B cell (primary cell): ENCODE measurements around the gene COX6B1. TPM values are rescaled to one million over a fixed set of nuclear protein-coding genes. Genes with fewer than 3 reads are reported as not detected.

Source experiments
- ATAC-seq: fragments of 200-7000 bp; cut with Tn5 transposase; one replicate; pipeline ENCODE4 v1.10.0; 2021; ENCODE audit warnings: low read depth, mild to moderate bottlenecking, moderate number of reproducible peaks, moderate library complexity
- CTCF ChIA-PET: fragments of 350-600 bp; sonication (Branson Sonifier 250); formaldehyde crosslinking; loops from one replicate; lab custom pipeline; 2021; ENCODE audit warnings: antibody characterized with exemption, inconsistent platforms; lab: Charles Lee
- POLR2A ChIA-PET: fragments of 350-600 bp; sonication (Branson Sonifier 250); formaldehyde crosslinking; loops from one replicate; lab custom pipeline; 2021; ENCODE audit warnings: antibody characterized with exemption; lab: Charles Lee
- DNase-seq: peaks from one replicate; pipeline ENCODE4 v3.0.0; 2013
- H2AFZ ChIP-seq: 2 replicates; pipeline ENCODE4 v1.6.1; 2012; ENCODE audit warnings: mild to moderate bottlenecking, low read depth, low read length; ENCODE audit not compliant: insufficient read depth, poor library complexity, severe bottlenecking
- H3K27ac ChIP-seq, 2 donors: 1 replicate in 1 of 2; 2 replicates in 1 of 2; pipeline ENCODE4 v1.5.1; 2012 to 2013; ENCODE audit warnings: low read length in 2 of 2, mild to moderate bottlenecking in 2 of 2, moderate library complexity in 1 of 2
- H3K27me3 ChIP-seq, 4 experiments: fragments of 200-600 bp in 1 of 4; sonication (generic) in 1 of 4; replicated peaks in 1 of 4; 1 replicate in 2 of 4; 2 replicates in 2 of 4; pipeline versions ENCODE4 v1.6.1 to v1.7.0; 2013 to 2016; ENCODE audit warnings: low read length in 3 of 4, mild to moderate bottlenecking in 2 of 4, mixed read lengths in 1 of 4, moderate library complexity in 1 of 4; ENCODE audit not compliant: insufficient read depth in 4 of 4, control insufficient read depth in 3 of 4; ENCODE audit errors: control extremely low read depth in 1 of 4
- H3K36me3 ChIP-seq, 2 experiments: replicated peaks in 1 of 2; 1 replicate in 1 of 2; 2 replicates in 1 of 2; pipeline versions ENCODE4 v1.6.1 to v1.7.1; 2013; ENCODE audit warnings: low read length in 1 of 2; ENCODE audit not compliant: insufficient read depth in 2 of 2, control insufficient read depth in 1 of 2; ENCODE audit errors: control extremely low read depth in 1 of 2, extremely low read depth in 1 of 2
- H3K4me1 ChIP-seq, 2 donors: fragments of 200-600 bp in 1 of 2; sonication (generic) in 1 of 2; 1 replicate in 1 of 2; 2 replicates in 1 of 2; pipeline versions ENCODE4 v1.5.1 to v1.6.1; 2013 to 2017; ENCODE audit warnings: low read length in 2 of 2; ENCODE audit not compliant: control insufficient read depth in 2 of 2, insufficient read depth in 2 of 2
- H3K4me2 ChIP-seq: replicated peaks from 2 replicates; pipeline ENCODE3; 2012; ENCODE audit warnings: mild to moderate bottlenecking, low read depth, low read length; ENCODE audit not compliant: poor library complexity, severe bottlenecking
- H3K4me3 ChIP-seq, 5 experiments: fragments of 200-600 bp in 1 of 5; sonication (generic) in 1 of 5; 1 replicate in 3 of 5; 2 replicates in 2 of 5; pipeline versions ENCODE4 v1.5.1 to v1.7.0; 2011 to 2016; ENCODE audit warnings: low read length in 4 of 5, mild to moderate bottlenecking in 4 of 5, low read depth in 2 of 5, control low read depth in 1 of 5, moderate library complexity in 1 of 5; ENCODE audit not compliant: insufficient read depth in 1 of 5; ENCODE audit errors: control extremely low read depth in 1 of 5, extremely low read depth in 1 of 5
- H3K79me2 ChIP-seq: fragments of 200-600 bp; sonication (generic); one replicate; pipeline ENCODE4 v1.6.0; 2016; ENCODE audit warnings: low read length; ENCODE audit not compliant: control insufficient read depth, insufficient read depth
- H3K9ac ChIP-seq: fragments of 200-600 bp; sonication (generic); 2 replicates; pipeline ENCODE4 v1.6.1; 2017; ENCODE audit warnings: mild to moderate bottlenecking, low read length, moderate library complexity
- H3K9me3 ChIP-seq, 3 donors: one replicate each; pipeline versions ENCODE4 v1.6.1 to v1.7.1; 2013; ENCODE audit warnings: low read length in 2 of 3; ENCODE audit not compliant: control insufficient read depth in 2 of 3, insufficient read depth in 1 of 3; ENCODE audit errors: control extremely low read depth in 1 of 3
- H4K20me1 ChIP-seq: 2 replicates; pipeline ENCODE4 v1.6.0; 2012; ENCODE audit warnings: mild to moderate bottlenecking, low read length; ENCODE audit not compliant: insufficient read depth, control insufficient read depth, poor library complexity, severe bottlenecking
- H3K27ac Mint-ChIP-seq: one replicate; pipeline ENCODE4 v1.8.0; 2021; ENCODE audit warnings: mixed read lengths
- H3K27me3 Mint-ChIP-seq: one replicate; pipeline ENCODE4 v1.8.0; 2021; ENCODE audit warnings: mixed read lengths
- H3K4me1 Mint-ChIP-seq: one replicate; pipeline ENCODE4 v1.8.0; 2021; ENCODE audit warnings: mixed read lengths
- H3K4me3 Mint-ChIP-seq: one replicate; pipeline ENCODE4 v1.8.0; 2021; ENCODE audit warnings: mixed read lengths
- H3K9me3 Mint-ChIP-seq: one replicate; pipeline ENCODE4 v1.8.0; 2022; ENCODE audit warnings: mixed read lengths; ENCODE audit not compliant: insufficient read depth
- EZH2 ChIP-seq: IDR thresholded peaks from 2 replicates; pipeline ENCODE4 v1.6.1; 2012; ENCODE audit warnings: borderline replicate concordance, low read depth, mild to moderate bottlenecking, moderate library complexity, low read length; ENCODE audit not compliant: insufficient read depth, poor library complexity, severe bottlenecking
- WGBS: methylation state at CpG from one replicate; pipeline ENCODE4 v1.1.5; 2013; ENCODE audit warnings: missing lambda C conversion rate; ENCODE audit not compliant: insufficient coverage; 5-methylcytosine and 5-hydroxymethylcytosine counted together
- intact Hi-C: fragments of 100-400 bp; cut with micrococcal nuclease; formaldehyde crosslinking; loops from one replicate; pipeline ENCODE4 v1.10.0; 2022
- polyA plus RNA-seq: library from polyadenylated mRNA; depleted of rRNA; stranded (reverse); fragments of >200 nt; gene quantifications from 2 replicates; pipeline ENCODE4 v1.2.3, GENCODE V29; 2012
- total RNA-seq, 2 donors: library from RNA; stranded (reverse); fragments of 120-200 nt in 1 of 2; gene quantifications; 1 replicate in 1 of 2; 2 replicates in 1 of 2; pipeline versions ENCODE4 v1.2.3 to v1.2.4, GENCODE V29; 2013 to 2022
- TF ChIP-seq, protein P1 (sequence below): fragments of 200-600 bp; IDR thresholded peaks from one replicate; pipeline ENCODE4 v1.8.0; 2022; ENCODE audit warnings: antibody characterized with exemption, mild to moderate bottlenecking

Gene COX6B1
- total and polyA plus RNA-seq, 2 donors (not counting 1 experiment from before 2014, with no cell fraction given) = 215 to 387 TPM

DNA sequence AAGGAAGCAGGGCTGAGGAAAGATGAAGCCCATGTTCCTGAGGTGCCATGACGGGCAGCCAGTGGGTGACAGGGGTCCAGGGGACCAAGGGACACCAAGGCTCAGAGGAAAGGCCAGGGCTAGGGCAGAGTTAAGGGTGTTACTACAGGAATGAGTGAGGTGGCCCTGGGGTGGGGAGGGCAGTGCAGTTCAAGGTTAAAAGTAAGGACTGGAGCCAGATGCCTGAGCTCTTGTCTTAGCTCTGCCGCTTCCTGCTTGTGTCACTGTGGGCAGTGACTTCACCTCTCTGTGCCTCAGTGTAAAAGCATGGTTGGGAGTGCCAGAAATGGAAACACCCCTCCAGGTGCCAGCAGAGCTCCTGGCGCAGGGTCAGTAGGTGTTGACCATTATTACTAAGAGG is 11.5 kb upstream of the COX6B1 start:
- ChIA-PET POLR2A (interaction anchor here (0.6 kb wide), 1 partner anchor 1028 kb away, joined by 3 read pairs; no protein-coding TSS in a partner anchor), CTCF (no interaction called here)
- Mint-ChIP-seq H3K4me3 (no peak overlapping the region), H3K9me3 (no peaks in the 10 kb centered on the region), H3K4me1 (peaks cover 11% of the 10 kb centered on the region), H3K27ac (no peak overlapping the region), H3K27me3 (no peaks in the 10 kb centered on the region)
- no peak for ATAC-seq
- Histone ChIP-seq H2AFZ (no peak overlapping the region), H3K9ac (no peak overlapping the region), H4K20me1 (no peaks in the 10 kb centered on the region), H3K27me3 (no peaks in the 10 kb centered on the region), H3K4me2 (no peak overlapping the region), H3K36me3 (peaks cover 1 to 53% of the 10 kb centered on the region in 2 experiments), H3K27ac (no peak overlapping the region), H3K9me3 (no peaks in the 10 kb centered on the region), H3K4me3 (no peak overlapping the region), H3K79me2 (no peaks in the 10 kb centered on the region), H3K4me1 (peaks cover 4 to 6% of the 10 kb centered on the region in 2 donors)
- no peak for TF ChIP-seq EZH2
- no peak for DNase-seq
- WGBS = 100% methylated on average over 3 of the region's 3 CpGs
- intact Hi-C loops = no loop called here

DNA sequence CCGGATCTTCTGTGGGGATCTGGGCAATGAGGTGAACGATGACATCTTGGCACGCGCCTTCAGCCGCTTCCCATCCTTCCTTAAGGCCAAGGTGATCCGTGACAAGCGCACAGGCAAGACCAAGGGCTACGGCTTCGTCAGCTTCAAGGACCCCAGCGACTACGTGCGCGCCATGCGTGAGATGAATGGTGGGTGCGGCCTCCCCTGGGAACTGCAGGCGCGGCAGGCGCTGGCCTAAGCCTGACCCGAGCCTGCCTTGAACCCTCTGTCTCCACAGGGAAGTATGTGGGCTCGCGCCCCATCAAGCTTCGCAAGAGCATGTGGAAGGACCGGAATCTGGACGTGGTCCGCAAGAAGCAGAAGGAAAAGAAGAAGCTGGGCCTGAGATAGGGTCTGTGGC is 11.0 kb upstream of the COX6B1 start:
- Mint-ChIP-seq H3K9me3 (no peaks in the 10 kb centered on the region), H3K27ac (no peak overlapping the region), H3K27me3 (no peaks in the 10 kb centered on the region), H3K4me1 (peaks cover 8% of the 10 kb centered on the region), H3K4me3 (no peak overlapping the region)
- TF ChIP-seq, protein P1, sequence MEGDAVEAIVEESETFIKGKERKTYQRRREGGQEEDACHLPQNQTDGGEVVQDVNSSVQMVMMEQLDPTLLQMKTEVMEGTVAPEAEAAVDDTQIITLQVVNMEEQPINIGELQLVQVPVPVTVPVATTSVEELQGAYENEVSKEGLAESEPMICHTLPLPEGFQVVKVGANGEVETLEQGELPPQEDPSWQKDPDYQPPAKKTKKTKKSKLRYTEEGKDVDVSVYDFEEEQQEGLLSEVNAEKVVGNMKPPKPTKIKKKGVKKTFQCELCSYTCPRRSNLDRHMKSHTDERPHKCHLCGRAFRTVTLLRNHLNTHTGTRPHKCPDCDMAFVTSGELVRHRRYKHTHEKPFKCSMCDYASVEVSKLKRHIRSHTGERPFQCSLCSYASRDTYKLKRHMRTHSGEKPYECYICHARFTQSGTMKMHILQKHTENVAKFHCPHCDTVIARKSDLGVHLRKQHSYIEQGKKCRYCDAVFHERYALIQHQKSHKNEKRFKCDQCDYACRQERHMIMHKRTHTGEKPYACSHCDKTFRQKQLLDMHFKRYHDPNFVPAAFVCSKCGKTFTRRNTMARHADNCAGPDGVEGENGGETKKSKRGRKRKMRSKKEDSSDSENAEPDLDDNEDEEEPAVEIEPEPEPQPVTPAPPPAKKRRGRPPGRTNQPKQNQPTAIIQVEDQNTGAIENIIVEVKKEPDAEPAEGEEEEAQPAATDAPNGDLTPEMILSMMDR = no peak
- no peak for TF ChIP-seq EZH2
- no peaks in the 10 kb centered on the region for H3K27me3 ChIP-seq
- CTCF ChIA-PET = interaction anchor here (0.9 kb wide), 1 partner anchor 88 kb away, joined by 3 read pairs; no protein-coding TSS in a partner anchor
- H3K4me2 ChIP-seq = no peak overlapping the region
- H3K4me3 ChIP-seq = no peak overlapping the region
- H2AFZ ChIP-seq = no peak overlapping the region
- no peak overlapping the region for H3K27ac ChIP-seq
- no peak for DNase-seq
- POLR2A ChIA-PET = interaction anchor here (0.6 kb wide), 1 partner anchor 1027 kb away, joined by 3 read pairs; no protein-coding TSS in a partner anchor
- intact Hi-C loops = no loop called here
- WGBS = 99% methylated on average over 25 of the region's 25 CpGs
- peaks cover 1 to 49% of the 10 kb centered on the region in 2 experiments for H3K36me3 ChIP-seq
- H4K20me1 ChIP-seq = no peaks in the 10 kb centered on the region
- no peak overlapping the region for H3K9ac ChIP-seq
- H3K4me1 ChIP-seq = peaks cover 8 to 11% of the 10 kb centered on the region in 2 donors
- no peaks in the 10 kb centered on the region for H3K9me3 ChIP-seq
- H3K79me2 ChIP-seq = no peaks in the 10 kb centered on the region
- no peak for ATAC-seq
